Mesodermal cell (in vitro differentiated cells): ENCODE measurements around the gene EP400.
"Not testable (repeated sequence)": the region's sequence is repeated elsewhere in the genome, so short reads cannot be mapped to it uniquely, and the experiment has no call there.

Source experiments
- H3K27ac ChIP-seq: 2 replicates; pipeline ENCODE4 v1.7.0; 2013; ENCODE audit warnings: mild to moderate bottlenecking, low read depth, low read length, moderate library complexity; ENCODE audit not compliant: severe bottlenecking
- H3K36me3 ChIP-seq: 2 replicates; pipeline ENCODE4 v1.7.1; 2013; ENCODE audit warnings: mild to moderate bottlenecking, low read length, moderate library complexity; ENCODE audit not compliant: control insufficient read depth, insufficient read depth
- H3K4me1 ChIP-seq: one replicate; pipeline ENCODE4 v1.7.1; 2013; ENCODE audit warnings: mild to moderate bottlenecking, low read length; ENCODE audit not compliant: insufficient read depth, control insufficient read depth, poor library complexity, severe bottlenecking
- H3K4me3 ChIP-seq: 2 replicates; pipeline ENCODE4 v1.7.0; 2013; ENCODE audit warnings: low read length, control low read depth, mild to moderate bottlenecking; ENCODE audit not compliant: insufficient read depth, poor library complexity, severe bottlenecking; ENCODE audit errors: extremely low read depth
- H3K9me3 ChIP-seq: 2 replicates; pipeline ENCODE4 v1.7.1; 2013; ENCODE audit warnings: mild to moderate bottlenecking, low read length, moderate library complexity; ENCODE audit not compliant: control insufficient read depth
- WGBS, 2 experiments: methylation state at CpG; one replicate each; pipeline ENCODE4 v1.1.5; 2013; ENCODE audit warnings: missing lambda C conversion rate in 2 of 2; ENCODE audit not compliant: insufficient coverage in 2 of 2; 5-methylcytosine and 5-hydroxymethylcytosine counted together

Gene EP400

DNA sequence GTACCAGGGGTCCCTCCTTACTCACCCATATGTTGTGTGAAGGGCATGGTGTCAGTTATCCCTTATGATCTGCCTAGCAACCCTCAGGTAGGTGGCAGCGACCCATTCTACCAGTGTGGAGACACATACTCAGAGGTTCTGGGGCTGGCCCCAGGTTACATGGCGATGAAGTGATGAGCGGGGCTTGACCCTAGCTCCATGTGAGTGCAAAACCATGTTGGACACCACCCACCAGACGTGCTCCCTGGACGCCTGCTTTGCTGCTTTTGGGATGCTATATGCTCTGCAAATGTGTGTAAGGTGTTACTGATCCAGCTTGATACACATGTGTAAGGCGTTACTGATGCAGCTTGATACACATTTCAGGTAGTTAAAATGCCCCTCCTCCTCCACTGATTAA lies 33.3 kb downstream of the EP400 start:
- peaks cover 81% of the 10 kb centered on the region for H3K36me3 ChIP-seq
- H3K27ac ChIP-seq, result no peak overlapping the region
- H3K4me3 ChIP-seq, result no peak overlapping the region
- H3K9me3 ChIP-seq, result no peaks in the 10 kb centered on the region
- 90 to 92% methylated on average over 5 to 6 of the region's 6 CpGs for WGBS, 2 experiments
- peaks cover 19% of the 10 kb centered on the region for H3K4me1 ChIP-seq

DNA sequence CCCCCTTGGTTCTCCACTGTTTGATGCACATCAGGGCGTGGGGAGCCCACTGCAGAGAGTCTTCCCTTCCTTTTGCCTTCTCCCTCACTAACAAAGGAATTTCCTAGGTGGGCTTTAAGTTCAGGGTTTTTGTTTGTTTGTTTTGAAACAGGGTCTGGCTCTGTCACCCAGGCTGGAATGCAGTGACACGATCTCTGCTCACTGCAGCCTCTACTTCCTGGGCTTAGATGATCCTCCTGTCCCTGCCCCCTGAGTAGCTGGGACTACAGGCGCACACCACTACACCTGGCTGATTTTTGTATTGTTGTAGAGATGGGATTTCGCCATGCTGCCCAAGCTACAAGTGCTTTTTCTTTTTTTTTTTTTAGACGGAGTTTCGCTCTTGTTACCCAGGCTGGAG lies 33.8 kb downstream of the EP400 start:
- Histone ChIP-seq H3K4me1 (peaks cover 19% of the 10 kb centered on the region), H3K9me3 (no peaks in the 10 kb centered on the region), H3K27ac (no peak overlapping the region), H3K36me3 (peaks cover 85% of the 10 kb centered on the region), H3K4me3 (no peak overlapping the region)
- 77 to 83% methylated on average over 2 to 3 of the region's 6 CpGs for WGBS, 2 experiments

DNA sequence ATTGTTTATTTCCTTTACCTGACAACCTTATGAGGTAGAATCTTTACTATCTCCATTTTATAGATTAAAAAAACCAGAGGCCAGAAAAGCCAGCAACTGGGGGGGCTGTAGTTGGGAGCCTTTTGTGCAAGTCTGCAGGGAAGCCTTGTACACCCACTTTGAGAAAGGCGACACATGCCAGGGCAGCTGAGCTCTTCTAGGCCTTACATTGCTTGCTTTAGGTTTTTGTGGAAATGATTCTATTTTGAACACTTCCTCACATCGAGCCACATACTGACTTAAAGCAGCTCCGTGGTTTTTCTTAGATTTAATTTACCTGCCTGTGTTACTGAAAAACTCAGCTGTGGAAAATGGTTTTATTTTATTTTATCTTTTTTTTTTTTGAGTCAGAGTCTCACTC lies 34.6 kb downstream of the EP400 start:
- WGBS, 2 experiments, result 90 to 100% methylated on average over 1 of the region's 3 CpGs
- no peak overlapping the region for H3K27ac ChIP-seq
- peaks cover 19% of the 10 kb centered on the region for H3K4me1 ChIP-seq

DNA sequence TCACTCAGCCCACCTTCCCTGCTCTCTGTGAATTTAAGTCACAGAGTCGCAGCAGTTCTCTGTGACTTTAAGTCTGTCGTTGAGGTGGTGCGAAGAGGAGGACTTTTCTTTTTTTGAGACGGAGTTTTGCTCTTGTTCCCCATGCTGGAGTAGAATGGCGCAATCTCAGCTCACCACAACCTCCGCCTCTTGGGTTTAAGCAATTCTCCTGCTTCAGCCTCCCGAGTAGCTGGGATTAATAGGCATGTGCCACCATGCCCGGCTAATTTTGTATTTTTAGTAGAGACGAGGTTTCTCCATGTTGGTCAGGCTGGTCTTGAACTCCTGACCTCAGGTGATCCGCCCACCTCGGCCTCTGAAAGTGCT lies 35.8 kb downstream of the EP400 start:
- Histone ChIP-seq H3K36me3 (peaks cover 86% of the 10 kb centered on the region), H3K4me1 (peaks cover 30% of the 10 kb centered on the region)
- not testable (repeated sequence) for H3K9me3 ChIP-seq, H3K4me3 ChIP-seq, H3K27ac ChIP-seq
- WGBS, 2 experiments, result 96% methylated on average over 7 to 10 of the region's 11 CpGs

More for the DNA sequence above, 34.6 kb downstream of the EP400 start:
- H3K4me3 ChIP-seq, result no peak overlapping the region
- no peaks in the 10 kb centered on the region for H3K9me3 ChIP-seq
- H3K36me3 ChIP-seq, result peaks cover 89% of the 10 kb centered on the region

DNA sequence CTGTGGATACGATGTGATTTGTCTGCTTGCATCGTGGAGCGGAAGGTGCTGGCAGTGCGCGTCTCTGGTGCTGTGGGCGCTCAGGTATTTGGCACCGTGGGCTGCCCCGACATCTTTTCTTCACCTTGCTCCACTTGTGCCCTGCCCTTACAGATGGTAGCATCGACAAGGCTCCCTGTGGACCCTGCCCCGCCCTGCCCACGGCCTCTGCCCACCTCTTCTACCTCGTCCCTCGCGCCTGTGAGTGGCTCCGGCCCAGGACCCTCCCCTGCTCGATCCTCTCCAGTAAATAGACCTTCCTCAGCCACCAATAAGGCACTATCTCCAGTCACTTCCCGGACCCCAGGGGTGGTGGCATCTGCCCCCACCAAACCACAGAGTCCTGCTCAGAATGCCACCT lies 36.6 kb downstream of the EP400 start:
- peaks cover 39% of the 10 kb centered on the region for H3K4me1 ChIP-seq
- 95 to 96% methylated on average over 13 to 17 of the region's 17 CpGs for whole genome bisulfite sequencing, 2 experiments
- H3K9me3 ChIP-seq, result no peaks in the 10 kb centered on the region
- H3K36me3 ChIP-seq, result peaks cover 87% of the 10 kb centered on the region
- H3K27ac ChIP-seq, result no peak overlapping the region
- H3K4me3 ChIP-seq, result no peak overlapping the region

DNA sequence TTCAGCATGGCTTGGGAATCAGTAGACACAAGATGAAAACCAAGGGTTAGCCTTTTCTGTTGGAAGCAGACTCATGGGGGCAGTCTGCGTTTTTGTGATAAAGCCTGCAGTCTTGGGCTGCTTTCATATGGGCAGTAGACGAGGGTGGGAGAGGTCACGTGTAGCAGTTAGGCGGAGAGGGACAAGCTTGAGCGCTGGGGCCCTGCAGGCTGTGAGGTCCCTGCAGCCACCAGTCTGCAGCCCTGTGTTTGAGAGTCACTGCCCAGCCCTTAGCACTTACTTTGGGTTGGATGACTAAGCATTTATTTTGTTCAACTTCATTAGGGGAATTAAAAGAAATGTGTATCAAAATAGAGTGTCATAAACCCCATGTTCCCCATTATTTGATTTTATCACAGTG lies 37.2 kb downstream of the EP400 start:
- no peak overlapping the region for H3K4me3 ChIP-seq
- peak overlapping the region; percentile 45 for H3K27ac ChIP-seq
- 63 to 92% methylated on average over 4 to 5 of the region's 5 CpGs for WGBS, 2 experiments
- peaks cover 43% of the 10 kb centered on the region for H3K4me1 ChIP-seq
- H3K36me3 ChIP-seq, result peaks cover 86% of the 10 kb centered on the region
- no peaks in the 10 kb centered on the region for H3K9me3 ChIP-seq

DNA sequence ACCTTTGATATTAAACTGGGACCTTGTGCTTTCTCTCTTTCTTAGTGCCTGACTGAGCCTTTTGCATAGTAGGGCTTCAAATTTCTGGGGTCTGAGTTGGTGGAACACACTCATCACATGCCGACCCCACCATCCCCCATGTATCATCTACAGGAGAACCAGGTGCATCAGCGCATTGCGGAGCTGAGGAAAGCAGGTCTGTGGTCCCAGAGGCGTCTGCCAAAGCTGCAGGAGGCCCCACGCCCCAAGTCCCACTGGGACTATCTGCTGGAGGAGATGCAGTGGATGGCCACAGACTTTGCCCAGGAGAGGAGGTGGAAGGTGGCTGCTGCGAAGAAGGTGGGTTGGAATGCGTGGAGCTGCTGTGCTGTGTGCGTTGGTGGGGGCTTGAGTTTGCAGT lies 37.8 kb downstream of the EP400 start:
- WGBS, 2 experiments, result 100% methylated on average over 3 to 4 of the region's 8 CpGs
- H3K9me3 ChIP-seq, result no peaks in the 10 kb centered on the region
- peak overlapping the region; percentile 45 for H3K27ac ChIP-seq
- no peak overlapping the region for H3K4me3 ChIP-seq
- peaks cover 86% of the 10 kb centered on the region for H3K36me3 ChIP-seq
- peaks cover 47% of the 10 kb centered on the region for H3K4me1 ChIP-seq

DNA sequence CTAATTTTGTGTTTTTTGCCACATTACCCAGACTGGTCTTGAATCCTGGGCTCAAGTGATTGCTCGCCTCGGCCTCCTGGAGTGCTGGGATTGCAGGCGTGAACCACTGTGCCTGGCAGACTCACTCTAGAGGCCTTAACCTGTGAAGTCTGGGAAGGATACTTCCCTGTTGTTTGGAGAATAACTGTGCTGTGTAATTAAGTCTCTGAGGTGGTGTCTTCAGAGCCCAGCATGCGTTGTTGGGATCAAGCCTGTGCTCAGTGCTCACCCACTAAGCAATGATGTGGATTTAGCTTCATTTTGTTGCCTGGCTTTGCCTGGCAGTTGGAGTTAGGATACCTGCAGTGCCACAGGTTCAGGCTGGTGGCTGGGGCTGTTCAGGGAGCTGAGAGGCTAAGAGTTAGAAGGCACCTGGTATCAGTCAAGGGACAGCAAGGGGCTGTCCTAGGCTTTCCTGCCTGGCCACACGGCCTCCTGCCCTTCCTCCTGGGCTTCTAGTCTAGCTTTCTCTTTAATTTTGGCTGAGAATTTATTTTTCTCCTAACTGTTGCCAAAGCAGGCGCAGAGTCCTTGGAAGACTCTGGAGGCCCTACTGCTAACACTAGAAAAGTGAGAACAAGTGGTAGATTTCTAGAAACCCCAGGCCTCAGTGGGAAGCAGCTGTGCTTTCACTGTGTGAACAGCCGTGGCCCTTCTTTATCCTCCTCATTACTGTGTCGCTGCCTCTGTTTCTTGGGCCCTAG lies 38.5 kb downstream of the EP400 start:
- WGBS, 2 experiments, result 79 to 93% methylated on average over 7 of the region's 8 CpGs
- H3K4me1 ChIP-seq, result peaks cover 46% of the 10 kb centered on the region
- peaks cover 88% of the 10 kb centered on the region for H3K36me3 ChIP-seq

DNA sequence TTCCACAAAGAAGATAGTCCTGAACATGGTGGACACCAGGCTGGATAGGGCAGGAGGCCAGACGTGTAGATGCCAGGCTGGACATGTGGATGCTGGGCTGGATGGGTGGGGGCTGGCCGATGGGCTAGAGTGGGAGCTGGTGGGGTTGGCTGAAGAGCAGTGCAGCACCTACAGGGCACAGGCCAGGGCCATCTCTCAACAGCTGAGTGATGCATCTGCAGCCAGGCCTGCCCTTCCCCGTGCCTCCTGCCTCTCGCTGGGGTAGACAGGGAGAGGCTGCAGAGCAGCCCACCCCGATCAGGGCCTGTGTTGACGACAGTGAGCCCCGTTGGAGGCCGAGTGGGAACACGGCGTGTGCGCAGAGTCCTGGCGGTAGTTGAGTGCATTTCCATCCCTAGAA lies 39.3 kb downstream of the EP400 start:
- H3K4me1 ChIP-seq, result peaks cover 42% of the 10 kb centered on the region
- H3K4me3 ChIP-seq, result no peak overlapping the region
- H3K9me3 ChIP-seq, result no peaks in the 10 kb centered on the region
- WGBS, 2 experiments, result 91 to 95% methylated on average over 8 to 12 of the region's 12 CpGs
- no peak overlapping the region for H3K27ac ChIP-seq
- peaks cover 89% of the 10 kb centered on the region for H3K36me3 ChIP-seq

More for the DNA sequence above, 38.5 kb downstream of the EP400 start:
- H3K4me3 ChIP-seq, result no peak overlapping the region
- H3K27ac ChIP-seq, result no peak overlapping the region
- H3K9me3 ChIP-seq, result no peaks in the 10 kb centered on the region

DNA sequence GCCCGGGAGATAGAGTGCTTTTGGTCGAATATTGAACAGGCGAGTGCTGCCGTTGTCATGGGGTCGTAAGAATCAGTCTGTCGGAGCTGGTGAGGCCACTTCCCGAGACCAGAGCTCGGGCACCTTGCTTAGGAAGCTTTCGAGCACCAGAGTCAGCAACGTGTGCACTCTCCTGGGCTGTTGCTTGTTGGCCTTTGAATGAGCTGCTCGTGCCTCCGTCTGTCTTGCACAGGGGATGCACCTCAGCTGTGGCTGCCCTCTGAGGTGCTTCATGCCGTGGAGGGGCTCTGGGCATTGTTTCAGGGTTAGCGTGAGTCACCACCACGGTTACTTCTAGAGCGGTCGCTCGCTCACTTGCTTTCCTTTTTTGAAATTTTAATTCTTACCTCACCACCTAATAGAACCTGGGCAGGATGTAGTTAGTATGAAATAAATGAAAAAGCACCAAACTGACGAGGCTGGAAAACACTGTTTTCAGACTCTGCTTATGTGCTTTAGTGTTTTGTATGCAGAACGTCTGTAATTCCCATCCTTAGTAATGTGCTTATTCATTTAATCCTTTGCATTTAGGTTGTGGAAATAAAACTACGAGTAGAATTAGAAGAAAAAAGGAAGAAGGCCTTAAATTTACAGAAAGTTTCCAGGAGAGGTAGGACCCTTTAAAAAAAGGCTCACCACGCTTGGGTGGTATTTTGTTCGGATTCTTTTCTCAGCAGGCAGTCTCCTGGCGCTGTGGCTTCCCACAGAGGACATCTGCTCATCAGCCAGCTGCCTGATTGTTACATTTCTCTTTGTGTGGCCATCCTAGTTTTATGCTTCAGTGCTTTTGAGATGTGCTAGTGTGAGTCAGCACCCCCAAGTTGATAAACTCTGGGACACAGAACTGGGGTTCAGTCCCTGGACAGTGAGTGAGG lies 40.6 kb downstream of the EP400 start:
- peaks cover 88% of the 10 kb centered on the region for H3K36me3 ChIP-seq
- WGBS, 2 experiments, result 43 to 46% methylated on average over 17 of the region's 24 CpGs

DNA sequence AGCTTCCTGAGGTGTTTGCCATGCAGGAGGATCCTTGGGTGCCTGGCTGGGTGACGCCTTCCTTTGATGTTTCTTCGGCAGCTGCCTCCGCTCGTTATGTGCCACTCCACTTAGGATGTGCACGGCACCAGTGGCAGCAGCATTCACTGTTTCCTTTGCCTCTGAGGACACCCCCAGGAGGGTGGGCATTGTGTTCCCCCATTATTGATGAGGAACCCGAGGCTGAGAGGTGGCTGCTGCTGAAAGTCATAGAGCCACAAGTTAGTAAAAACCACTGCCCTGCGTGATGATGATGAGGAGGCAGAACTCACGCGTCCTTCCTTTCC lies 41.2 kb downstream of the EP400 start:
- Histone ChIP-seq H3K4me1 (peaks cover 42% of the 10 kb centered on the region), H3K36me3 (peaks cover 85% of the 10 kb centered on the region), H3K4me3 (no peak overlapping the region), H3K27ac (peak overlapping the region; percentile 66), H3K9me3 (no peaks in the 10 kb centered on the region)
- WGBS, 2 experiments, result 62 to 65% methylated on average over 9 of the region's 9 CpGs

More for the DNA sequence above, 40.6 kb downstream of the EP400 start:
- H3K9me3 ChIP-seq, result no peaks in the 10 kb centered on the region
- peaks cover 42% of the 10 kb centered on the region for H3K4me1 ChIP-seq
- peak overlapping the region; percentile 66 for H3K27ac ChIP-seq
- H3K4me3 ChIP-seq, result no peak overlapping the region
